ENCODE results near the gene PLA2G4D.

The PLA2G4D gene

GRCh38 chr15:42089942-42090341, 4.4 kb downstream of the PLA2G4D start:
- no peak for DNase-seq

- no peak for DNase-seq
Observed at GRCh38 chr15:42088801-42089640, 5.3 kb downstream of the PLA2G4D start.

GRCh38 chr15:42087926-42088800, 6.2 kb downstream of the PLA2G4D start:
- no peak for DNase-seq

GRCh38 chr15:42087460-42087859, 6.9 kb downstream of the PLA2G4D start:
- DNase-seq: no peak

- no peak for DNase-seq
Observed at GRCh38 chr15:42085721-42086120, 8.6 kb downstream of the PLA2G4D start.

- no peak for DNase-seq
Observed at GRCh38 chr15:42085236-42085605, 9.1 kb downstream of the PLA2G4D start.

- peak; percentile 52 for DNase-seq
Observed at GRCh38 chr15:42084465-42085235, 9.7 kb downstream of the PLA2G4D start.

GRCh38 chr15:42083916-42084315, 10.4 kb downstream of the PLA2G4D start:
- no peak for DNase-seq

GRCh38 chr15:42083605-42083908, 10.8 kb downstream of the PLA2G4D start:
- DNase-seq: no peak

GRCh38 chr15:42082823-42083604, 11.3 kb downstream of the PLA2G4D start:
- no peak for DNase-seq

GRCh38 chr15:42082141-42082540, 12.2 kb downstream of the PLA2G4D start:
- no peak for DNase-seq

- no peak for DNase-seq
Observed at GRCh38 chr15:42080919-42081830, 13.2 kb downstream of the PLA2G4D start.

GRCh38 chr15:42080186-42080918, 14.0 kb downstream of the PLA2G4D start:
- DNase-seq: no peak

- no peak for DNase-seq
Observed at GRCh38 chr15:42079401-42079908, 14.9 kb downstream of the PLA2G4D start.

GRCh38 chr15:42078903-42079302, 15.5 kb downstream of the PLA2G4D start:
- DNase-seq: no peak

GRCh38 chr15:42077689-42078088, 16.7 kb downstream of the PLA2G4D start:
- no peak for DNase-seq

GRCh38 chr15:42073418-42073817, 20.9 kb downstream of the PLA2G4D start:
- no peak for DNase-seq

- no peak for DNase-seq
Observed at GRCh38 chr15:42072141-42072685, 22.1 kb downstream of the PLA2G4D start.

- DNase-seq: no peak
Observed at GRCh38 chr15:42071717-42072116, 22.6 kb downstream of the PLA2G4D start.

- DNase-seq: no peak
Observed at GRCh38 chr15:42070976-42071350, 23.4 kb downstream of the PLA2G4D start.

Data from CD4-positive, alpha-beta T cell treated with Interleukin-17A for 1 hour (primary cell).